PFSK-1 (cell line): Measurements from ENCODE around the gene TUBB3.

Source experiments
- POLR2AphosphoS5 ChIP-seq: IDR thresholded peaks from 2 replicates; pipeline ENCODE4 v1.6.1; 2012; ENCODE audit warnings: low read depth, mild to moderate bottlenecking, control low read depth, low read length, moderate library complexity
- SIN3A ChIP-seq: IDR thresholded peaks from 2 replicates; pipeline ENCODE4 v1.6.1; 2012; ENCODE audit warnings: mild to moderate bottlenecking, low read length, moderate library complexity, borderline replicate concordance; ENCODE audit not compliant: insufficient read depth
- TAF1 ChIP-seq: IDR thresholded peaks from 2 replicates; pipeline ENCODE4 v1.6.1; 2012; ENCODE audit warnings: low read length, control low read depth, borderline replicate concordance; ENCODE audit not compliant: insufficient read depth
- TF ChIP-seq, protein P1 (sequence below), 2 experiments: IDR thresholded peaks; 2 replicates each; pipeline versions ENCODE4 v1.6.1 to v1.8.0; 2011 to 2012; ENCODE audit warnings: low read depth in 2 of 2, low read length in 2 of 2, control low read depth in 1 of 2, inconsistent platforms in 1 of 2, mild to moderate bottlenecking in 1 of 2, moderate library complexity in 1 of 2; ENCODE audit not compliant: insufficient read depth in 1 of 2

DNA sequence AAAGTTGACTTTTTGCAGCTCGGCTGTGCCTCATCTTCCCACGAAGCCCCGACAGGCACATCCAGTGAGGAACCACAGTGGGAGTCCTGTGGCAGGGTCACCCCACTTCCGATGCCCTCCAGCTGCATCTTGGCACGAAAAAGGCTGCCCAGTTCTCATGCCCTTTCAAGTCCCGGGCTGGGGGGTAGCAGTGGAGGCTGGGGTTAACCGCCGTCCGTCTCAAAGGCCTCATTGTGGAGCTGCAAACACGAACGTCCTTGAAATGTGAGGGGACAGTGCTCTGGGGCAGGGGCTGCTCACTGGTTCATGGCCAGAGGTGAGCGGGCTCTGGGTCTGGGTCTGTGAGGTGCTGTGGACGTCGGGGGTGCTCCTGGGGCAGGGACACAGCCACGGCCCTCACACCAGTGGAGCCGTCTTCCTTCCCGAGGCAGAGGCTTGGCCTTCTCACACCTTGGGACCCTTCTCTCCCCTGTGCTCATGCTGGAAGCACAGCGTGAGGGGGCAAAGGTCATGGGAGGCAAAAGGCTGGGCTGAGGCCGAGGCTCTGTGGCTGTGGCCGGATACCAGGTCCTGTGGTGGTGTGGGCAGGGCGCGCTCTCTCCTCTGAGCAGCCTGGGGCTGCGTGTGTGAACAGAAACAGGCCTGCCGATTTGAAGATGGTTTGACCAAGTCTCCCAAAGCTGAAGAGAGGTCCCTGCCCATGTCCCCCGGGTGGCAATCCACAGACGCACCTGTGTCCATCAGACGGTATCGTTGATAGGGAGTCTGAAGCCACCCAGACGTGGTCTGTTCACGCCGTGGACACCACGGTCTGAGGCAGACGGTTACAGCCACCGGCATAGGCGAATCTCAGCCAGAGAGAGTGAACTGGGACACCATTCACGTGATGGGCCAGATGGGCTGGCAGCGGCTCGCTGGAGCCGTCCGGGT is 7.6 kb upstream of the TUBB3 start:
- no peak for TF ChIP-seq TAF1
- TF ChIP-seq POLR2AphosphoS5: no peak
- TF ChIP-seq, protein P1, sequence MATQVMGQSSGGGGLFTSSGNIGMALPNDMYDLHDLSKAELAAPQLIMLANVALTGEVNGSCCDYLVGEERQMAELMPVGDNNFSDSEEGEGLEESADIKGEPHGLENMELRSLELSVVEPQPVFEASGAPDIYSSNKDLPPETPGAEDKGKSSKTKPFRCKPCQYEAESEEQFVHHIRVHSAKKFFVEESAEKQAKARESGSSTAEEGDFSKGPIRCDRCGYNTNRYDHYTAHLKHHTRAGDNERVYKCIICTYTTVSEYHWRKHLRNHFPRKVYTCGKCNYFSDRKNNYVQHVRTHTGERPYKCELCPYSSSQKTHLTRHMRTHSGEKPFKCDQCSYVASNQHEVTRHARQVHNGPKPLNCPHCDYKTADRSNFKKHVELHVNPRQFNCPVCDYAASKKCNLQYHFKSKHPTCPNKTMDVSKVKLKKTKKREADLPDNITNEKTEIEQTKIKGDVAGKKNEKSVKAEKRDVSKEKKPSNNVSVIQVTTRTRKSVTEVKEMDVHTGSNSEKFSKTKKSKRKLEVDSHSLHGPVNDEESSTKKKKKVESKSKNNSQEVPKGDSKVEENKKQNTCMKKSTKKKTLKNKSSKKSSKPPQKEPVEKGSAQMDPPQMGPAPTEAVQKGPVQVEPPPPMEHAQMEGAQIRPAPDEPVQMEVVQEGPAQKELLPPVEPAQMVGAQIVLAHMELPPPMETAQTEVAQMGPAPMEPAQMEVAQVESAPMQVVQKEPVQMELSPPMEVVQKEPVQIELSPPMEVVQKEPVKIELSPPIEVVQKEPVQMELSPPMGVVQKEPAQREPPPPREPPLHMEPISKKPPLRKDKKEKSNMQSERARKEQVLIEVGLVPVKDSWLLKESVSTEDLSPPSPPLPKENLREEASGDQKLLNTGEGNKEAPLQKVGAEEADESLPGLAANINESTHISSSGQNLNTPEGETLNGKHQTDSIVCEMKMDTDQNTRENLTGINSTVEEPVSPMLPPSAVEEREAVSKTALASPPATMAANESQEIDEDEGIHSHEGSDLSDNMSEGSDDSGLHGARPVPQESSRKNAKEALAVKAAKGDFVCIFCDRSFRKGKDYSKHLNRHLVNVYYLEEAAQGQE (IDR thresholded peaks at IDR 0.05; ENCODE audit: insufficient read depth in 1 of 2, low read depth in 2 of 2, low read length in 2 of 2): no peak
- TF ChIP-seq SIN3A: no peak
